ENCODE measurements around the gene ZNF331. TPM values are rescaled to one million over a fixed set of nuclear protein-coding genes. Genes with fewer than 3 reads are reported as not detected.
A peak's percentile ranks its signal among the peaks of the same experiment; 100 is the strongest.

Gene ZNF331
- total RNA-seq, 1 experiment from 2014 or later, result 57.2 TPM

GRCh38 chr19:53624771-53625545, 87.0 kb downstream of the ZNF331 start:
- Histone ChIP-seq H4K5ac (ENCODE audit: insufficient read length, low read depth, low read length) (no peak overlapping the region), H4K8ac (replicated peaks; ENCODE audit: insufficient read length, low read depth, low read length) (no peak overlapping the region), H2BK20ac (ENCODE audit: low read depth, low read length, poor library complexity, severe bottlenecking) (no peak overlapping the region), H3K14ac (ENCODE audit: insufficient read depth, low read length) (no peak overlapping the region), H3K9ac (ENCODE audit: extremely low read depth, insufficient read length, low read length) (no peak overlapping the region), H2BK5ac (ENCODE audit: insufficient read length, low read length) (no peak overlapping the region), H2BK120ac (ENCODE audit: low read depth, low read length, poor library complexity, severe bottlenecking) (no peak overlapping the region), H2AFZ (ENCODE audit: low read length) (no peak overlapping the region), H3K79me2 (ENCODE audit: insufficient read depth, low read length) (no peaks in the 10 kb centered on the region), H3K4ac (ENCODE audit: low read depth, low read length) (no peak overlapping the region), H3K9me3 (ENCODE audit: control insufficient read depth, low read depth, low read length) (no peaks in the 10 kb centered on the region), H4K20me1 (ENCODE audit: control insufficient read depth, insufficient read depth, insufficient read length) (no peaks in the 10 kb centered on the region), H4K91ac (ENCODE audit: insufficient read length, low read depth, low read length) (no peak overlapping the region), H2BK15ac (ENCODE audit: low read depth, low read length) (peak overlapping the region; percentile 85; the same call in 1 of the 2 replicates), H3K18ac (ENCODE audit: insufficient read length, low read depth, low read length) (no peak overlapping the region), H3K4me2 (ENCODE audit: insufficient read depth, insufficient read length, low read length) (no peak overlapping the region), H3K23me2 (ENCODE audit: insufficient read length, low read depth, low read length, poor library complexity, severe bottlenecking) (no peaks in the 10 kb centered on the region), H3K23ac (ENCODE audit: insufficient read length, low read depth, low read length) (no peak overlapping the region), H3K79me1 (ENCODE audit: insufficient read depth, low read depth, low read length, poor library complexity, severe bottlenecking) (no peaks in the 10 kb centered on the region), H3K27me3 (ENCODE audit: insufficient read depth, low read length) (no peaks in the 10 kb centered on the region), H3T11ph (ENCODE audit: low read length) (no peak overlapping the region), H2AK5ac (ENCODE audit: insufficient read length, low read length) (no peak overlapping the region), H2BK12ac (ENCODE audit: insufficient read length, low read depth, low read length) (no peak overlapping the region), H3K27ac (ENCODE audit: insufficient read length, low read depth, low read length) (no peak overlapping the region), H3K4me1 (ENCODE audit: insufficient read depth, low read length) (no peaks in the 10 kb centered on the region), H3K56ac (ENCODE audit: insufficient read length, low read depth, low read length) (no peak overlapping the region)
- Mint-ChIP-seq H3K36me3 (ENCODE audit: insufficient read depth in 1 of 3, low read depth in 3 of 3) (no peaks in the 10 kb centered on the region), H3K27ac (peak overlapping the region in 2 of 3 experiments; percentile 41 to 45; a peak in 1 of 7 replicates), H3K9me3 (no peaks in the 10 kb centered on the region), H3K4me3 (no peak overlapping the region), H3K4me1 (peaks cover 9 to 16% of the 10 kb centered on the region in 2 experiments), H3K27me3 (ENCODE audit: low read depth) (no peaks in the 10 kb centered on the region)
- no CpG with 5 or more reads among the region's 16 CpGs for WGBS (ENCODE audit: extremely low coverage, insufficient read length, low lambda C conversion rate)
- no peak for DNase-seq
- TF ChIP-seq, protein P1, sequence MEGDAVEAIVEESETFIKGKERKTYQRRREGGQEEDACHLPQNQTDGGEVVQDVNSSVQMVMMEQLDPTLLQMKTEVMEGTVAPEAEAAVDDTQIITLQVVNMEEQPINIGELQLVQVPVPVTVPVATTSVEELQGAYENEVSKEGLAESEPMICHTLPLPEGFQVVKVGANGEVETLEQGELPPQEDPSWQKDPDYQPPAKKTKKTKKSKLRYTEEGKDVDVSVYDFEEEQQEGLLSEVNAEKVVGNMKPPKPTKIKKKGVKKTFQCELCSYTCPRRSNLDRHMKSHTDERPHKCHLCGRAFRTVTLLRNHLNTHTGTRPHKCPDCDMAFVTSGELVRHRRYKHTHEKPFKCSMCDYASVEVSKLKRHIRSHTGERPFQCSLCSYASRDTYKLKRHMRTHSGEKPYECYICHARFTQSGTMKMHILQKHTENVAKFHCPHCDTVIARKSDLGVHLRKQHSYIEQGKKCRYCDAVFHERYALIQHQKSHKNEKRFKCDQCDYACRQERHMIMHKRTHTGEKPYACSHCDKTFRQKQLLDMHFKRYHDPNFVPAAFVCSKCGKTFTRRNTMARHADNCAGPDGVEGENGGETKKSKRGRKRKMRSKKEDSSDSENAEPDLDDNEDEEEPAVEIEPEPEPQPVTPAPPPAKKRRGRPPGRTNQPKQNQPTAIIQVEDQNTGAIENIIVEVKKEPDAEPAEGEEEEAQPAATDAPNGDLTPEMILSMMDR (conservative IDR thresholded peaks at IDR 0.05), result no peak

Measured in H9 (cell line).